Measurements from ENCODE around the gene PDZD4.

The PDZD4 gene

DNA sequence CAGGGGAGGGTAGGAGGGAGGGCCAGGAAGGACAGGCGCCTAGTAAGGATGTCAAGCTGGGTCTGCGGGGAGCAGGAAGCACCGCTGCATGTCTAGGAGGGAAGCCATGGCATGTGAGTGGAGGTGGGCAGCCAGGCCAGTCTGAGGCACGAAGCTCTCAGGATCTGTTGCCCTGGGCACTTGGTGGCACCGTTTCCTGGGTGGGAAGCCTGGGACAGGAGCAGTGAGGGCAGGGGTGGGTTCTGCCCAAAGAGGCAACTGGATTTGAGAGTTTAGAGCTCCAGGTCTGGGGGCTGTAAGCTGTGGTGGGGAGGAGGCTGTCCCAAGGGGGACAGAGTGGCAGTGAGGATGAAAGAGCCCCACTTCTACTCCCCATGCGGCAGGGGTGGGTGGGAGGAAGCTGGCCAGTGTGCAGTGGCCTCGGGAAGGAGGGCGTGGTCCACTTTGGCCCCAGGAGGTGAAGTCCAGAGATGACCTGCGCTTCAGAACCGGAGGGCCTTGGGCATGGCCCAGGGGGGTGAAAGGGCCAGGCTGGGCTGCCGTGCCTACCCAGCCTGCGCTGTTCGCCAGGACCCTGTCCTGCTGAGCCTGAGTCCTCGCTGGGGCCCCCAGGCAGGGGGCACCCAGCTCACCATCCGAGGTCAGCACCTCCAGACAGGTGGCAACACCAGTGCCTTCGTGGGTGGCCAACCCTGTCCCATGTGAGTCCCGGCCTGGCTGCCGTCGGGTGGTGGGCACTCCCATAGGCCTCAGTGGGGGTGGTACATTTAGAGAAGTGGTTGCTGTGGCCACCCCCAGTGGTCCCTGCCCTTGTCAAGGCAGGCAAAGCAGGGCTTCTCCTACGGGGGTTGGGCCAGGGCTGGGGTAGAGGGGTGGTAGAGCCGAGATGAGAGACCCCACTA is 57.8 kb downstream of the PDZD4 start:
- no peak for DNase-seq (ENCODE audit: low read depth in 2 of 2)

DNA sequence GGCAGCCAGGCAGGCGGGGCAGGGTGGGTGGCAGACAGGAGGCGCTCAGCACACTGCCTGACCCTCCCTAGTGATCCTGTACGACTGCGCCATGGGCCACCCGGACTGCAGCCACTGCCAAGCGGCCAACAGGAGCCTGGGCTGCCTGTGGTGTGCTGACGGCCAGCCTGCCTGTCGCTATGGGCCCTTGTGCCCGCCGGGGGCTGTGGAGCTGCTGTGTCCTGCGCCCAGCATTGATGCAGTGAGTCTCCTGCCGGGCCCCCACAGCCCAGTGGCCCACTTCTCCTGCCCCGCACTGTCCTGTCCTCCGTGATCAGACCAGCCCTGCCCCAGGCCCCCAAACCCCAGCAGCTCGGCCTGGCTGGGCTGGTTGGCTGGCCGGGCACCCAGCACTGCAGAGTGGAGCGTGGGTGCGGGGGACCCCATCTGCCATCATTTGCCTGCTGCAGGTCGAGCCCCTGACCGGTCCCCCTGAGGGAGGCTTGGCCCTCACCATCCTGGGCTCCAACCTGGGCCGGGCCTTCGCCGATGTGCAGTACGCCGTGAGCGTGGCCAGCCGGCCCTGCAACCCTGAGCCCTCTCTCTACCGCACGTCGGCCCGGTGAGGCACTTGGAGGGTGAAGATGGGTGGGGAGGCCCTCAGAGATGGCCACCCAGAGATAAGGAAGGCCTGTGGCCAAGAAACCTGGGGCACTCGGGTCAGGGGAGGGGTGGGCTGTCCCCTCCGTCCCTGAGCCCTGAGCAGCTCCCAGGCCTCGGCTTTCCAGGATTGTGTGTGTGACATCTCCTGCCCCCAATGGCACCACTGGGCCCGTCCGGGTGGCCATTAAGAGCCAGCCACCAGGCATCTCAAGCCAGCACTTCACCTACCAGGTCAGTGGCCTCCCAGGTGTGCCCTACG is 58.7 kb downstream of the PDZD4 start:
- DNase-seq (ENCODE audit: low read depth in 2 of 2): no peak

DNA sequence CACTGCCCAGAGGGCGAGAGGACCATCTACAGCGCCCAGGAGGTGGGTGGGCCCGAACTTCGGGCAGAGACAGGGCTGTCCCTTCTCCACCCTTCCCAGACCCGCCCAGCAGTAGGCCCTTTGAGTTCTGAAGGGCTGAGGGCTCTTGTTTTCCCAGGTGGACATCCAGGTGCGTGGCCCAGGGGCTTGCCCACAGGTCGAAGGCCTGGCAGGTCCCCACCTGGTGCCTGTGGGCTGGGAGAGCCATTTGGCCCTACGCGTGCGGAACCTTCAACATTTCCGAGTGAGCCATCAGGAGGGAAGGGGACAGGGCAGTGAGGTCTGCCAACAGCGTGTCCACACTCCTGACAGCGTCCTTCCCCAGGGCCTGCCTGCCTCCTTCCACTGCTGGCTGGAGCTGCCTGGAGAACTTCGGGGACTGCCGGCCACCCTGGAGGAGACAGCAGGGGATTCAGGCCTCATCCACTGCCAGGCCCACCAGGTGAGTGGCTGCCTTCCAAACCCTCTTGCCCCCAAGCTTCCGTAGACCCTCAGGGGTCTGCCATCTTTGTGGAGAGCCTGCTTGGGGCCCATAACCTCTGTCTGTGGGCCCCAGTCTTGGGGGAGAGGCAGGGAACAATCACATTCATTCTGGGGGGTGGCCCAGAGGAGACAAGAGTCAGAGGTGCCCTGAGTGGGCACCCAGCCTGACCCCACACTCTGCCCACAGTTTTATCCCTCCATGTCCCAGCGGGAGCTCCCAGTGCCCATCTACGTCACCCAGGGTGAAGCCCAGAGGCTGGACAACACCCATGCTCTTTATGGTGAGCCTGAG is 59.5 kb downstream of the PDZD4 start:
- no peak for DNase-seq (ENCODE audit: low read depth in 2 of 2)

DNA sequence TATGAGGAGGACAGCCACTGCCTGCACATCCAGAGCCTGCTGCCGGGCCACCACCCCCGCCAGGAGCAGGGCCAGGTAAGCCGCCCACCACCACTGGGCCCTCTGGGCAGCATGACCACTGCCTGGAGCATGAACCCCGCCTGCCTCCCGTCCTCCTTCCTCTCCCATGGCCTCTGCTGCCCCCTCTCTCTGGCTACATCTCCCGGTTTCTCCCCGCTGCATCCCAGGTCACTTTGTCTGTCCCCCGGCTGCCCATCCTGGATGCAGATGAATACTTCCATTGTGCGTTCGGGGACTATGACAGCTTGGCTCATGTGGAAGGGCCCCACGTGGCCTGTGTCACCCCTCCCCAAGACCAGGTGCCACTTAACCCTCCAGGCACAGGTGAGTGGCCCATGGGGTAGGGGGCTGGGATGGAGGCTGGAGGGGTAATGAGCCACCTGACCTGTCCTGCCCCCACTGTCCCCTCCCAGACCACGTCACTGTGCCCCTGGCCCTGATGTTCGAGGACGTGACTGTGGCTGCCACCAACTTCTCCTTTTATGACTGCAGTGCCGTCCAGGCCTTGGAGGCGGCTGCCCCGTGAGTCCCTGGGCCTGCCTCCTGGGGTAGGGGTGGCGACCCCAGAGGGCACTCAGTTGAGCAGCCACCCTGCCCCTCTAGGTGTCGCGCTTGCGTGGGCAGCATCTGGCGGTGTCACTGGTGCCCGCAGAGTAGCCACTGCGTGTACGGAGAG is 60.3 kb downstream of the PDZD4 start:
- DNase-seq (ENCODE audit: low read depth in 2 of 2): no peak

DNA sequence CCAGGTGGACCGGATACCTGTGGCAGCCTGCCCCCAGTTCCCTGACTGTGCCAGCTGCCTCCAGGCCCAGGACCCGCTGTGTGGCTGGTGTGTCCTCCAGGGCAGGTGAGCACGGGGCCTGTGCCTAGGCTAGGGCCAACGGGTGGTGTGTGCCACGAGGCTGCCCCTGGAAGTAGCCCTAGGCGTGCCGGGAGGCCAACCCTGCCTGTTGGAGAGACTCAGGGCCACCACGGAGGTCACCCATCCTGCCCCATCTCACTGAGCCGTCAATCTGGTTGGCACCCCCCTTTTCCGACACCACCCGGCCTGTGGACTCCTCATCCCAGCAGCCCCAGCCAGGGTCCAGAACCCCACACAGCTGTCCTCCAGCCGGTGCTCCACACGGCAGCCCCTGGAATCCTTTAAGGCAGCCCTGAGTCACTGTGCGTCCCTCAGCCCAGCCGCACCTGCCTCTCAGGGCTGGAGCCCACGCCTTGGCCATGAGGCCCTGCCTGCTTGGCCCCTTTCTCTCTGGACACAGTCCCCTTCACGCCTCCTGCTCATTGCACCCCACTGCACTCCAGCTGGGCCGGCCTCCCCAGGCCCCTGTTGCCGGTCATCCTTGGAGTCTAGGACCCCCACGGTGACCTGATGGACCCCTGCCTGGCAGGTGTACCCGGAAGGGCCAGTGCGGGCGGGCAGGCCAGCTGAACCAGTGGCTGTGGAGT is 61.0 kb downstream of the PDZD4 start:
- no peak for DNase-seq (ENCODE audit: low read depth in 2 of 2)

DNA sequence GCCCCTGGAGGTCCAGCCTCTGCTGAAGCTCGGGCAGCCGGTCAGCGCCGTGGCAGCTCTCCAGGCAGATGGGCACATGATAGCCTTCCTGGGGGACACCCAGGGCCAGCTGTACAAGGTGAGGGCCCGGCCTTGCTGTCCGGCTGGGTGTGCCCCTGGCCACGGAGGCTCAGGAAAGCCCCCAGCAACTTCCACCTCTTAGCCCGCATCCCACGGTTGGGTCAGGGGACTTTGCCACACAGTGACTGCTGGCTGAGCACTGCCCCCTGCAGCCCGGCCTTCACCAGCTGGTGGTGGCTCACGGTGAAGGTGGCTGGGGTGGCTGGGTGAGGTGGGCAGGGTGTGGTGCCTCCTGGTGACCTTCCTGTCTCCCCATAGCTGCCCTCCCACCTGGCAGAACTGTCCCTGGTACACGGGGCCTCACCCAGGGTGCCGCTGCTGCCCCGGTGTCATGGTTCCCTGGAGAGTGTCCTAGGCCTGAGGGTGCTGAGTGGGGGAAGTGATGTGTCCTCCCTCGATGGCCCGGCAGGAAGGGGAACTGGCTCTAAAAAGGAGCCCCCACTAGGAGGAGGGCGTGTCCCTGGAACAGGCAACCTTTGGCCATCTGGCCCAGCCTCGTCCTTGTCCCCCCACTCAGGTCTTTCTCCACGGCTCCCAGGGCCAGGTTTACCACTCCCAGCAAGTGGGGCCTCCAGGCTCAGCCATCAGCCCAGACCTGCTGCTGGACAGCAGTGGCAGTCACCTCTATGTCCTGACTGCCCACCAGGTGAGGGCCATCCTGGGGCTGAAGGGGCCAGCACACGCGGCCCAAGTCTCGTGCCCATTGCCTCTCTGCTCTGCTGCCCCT is 61.8 kb downstream of the PDZD4 start:
- no peak for DNase-seq (ENCODE audit: low read depth in 2 of 2)

DNA sequence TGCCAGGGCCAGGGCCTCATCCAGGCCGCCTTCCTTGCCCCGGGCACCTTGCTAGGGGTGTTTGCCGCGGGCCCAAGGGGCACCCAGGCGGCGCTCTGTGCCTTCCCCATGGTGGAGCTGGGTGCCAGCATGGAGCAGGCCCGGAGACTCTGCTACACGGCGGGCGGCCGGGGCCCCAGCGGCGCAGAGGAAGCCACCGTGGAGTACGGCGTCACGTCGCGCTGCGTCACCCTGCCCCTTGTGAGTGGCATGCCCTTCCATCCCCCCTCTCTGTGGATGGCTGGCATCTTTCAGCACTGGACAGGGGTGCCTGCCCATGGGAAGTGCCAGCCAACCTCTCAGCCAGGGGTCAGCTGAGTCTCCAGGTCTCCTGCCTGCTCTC is 62.7 kb downstream of the PDZD4 start:
- no peak for DNase-seq (ENCODE audit: low read depth in 2 of 2)

DNA sequence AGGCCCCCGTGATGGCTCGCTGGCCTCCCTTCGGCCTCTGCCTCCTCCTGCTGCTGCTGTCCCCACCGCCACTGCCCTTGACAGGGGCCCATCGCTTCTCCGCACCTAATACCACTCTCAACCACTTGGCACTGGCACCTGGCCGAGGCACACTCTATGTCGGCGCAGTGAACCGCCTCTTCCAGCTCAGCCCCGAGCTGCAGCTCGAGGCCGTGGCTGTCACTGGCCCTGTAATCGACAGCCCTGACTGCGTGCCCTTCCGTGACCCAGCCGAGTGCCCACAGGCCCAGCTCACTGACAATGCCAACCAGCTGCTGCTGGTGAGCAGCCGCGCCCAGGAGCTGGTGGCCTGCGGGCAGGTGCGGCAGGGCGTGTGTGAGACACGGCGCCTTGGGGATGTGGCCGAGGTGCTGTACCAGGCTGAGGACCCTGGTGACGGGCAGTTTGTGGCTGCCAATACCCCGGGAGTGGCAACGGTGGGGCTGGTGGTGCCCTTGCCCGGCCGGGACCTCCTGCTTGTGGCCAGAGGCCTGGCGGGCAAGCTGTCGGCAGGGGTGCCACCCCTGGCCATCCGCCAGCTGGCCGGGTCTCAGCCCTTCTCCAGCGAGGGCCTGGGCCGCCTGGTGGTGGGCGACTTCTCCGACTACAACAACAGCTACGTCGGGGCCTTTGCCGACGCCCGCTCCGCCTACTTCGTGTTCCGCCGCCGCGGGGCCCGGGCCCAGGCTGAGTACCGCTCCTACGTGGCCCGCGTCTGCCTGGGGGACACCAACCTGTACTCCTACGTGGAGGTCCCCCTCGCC is 63.3 kb downstream of the PDZD4 start:
- DNase-seq (ENCODE audit: low read depth in 2 of 2): no peak

DNA sequence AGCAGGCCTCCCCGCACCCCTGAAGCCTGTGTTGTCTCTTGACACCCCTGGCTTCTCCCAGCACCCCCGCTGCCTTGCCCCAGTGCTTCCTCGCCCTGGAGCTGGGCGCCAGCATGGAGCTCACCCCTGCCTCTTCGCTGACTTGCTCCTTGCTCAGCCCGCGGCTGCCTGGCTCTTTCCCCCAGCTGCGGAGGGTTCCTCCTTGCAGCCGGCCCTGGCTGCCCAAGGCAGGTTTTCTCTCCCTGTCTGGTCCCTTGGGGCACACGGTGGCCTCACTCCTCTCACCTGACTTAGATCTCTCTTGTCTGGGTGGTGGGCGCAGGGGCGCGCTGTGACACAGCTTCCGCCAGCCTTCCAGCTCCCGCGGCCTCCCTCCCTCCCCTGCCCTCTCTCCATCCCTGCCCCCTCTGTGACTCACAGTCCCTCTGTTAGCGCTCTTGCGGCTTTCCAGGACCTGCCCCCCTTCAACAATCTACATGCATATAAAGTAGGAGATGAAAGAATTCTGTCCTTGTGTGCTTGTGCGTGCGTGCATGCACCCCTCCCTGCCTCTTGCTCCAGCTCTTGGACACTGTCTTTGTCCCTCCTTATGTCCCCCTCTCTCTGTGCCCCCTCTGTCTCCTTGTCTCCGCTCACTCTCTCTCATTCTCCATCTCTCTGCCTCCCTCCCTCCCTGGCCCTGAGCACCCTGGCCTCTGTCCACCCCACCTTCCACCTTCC is 64.1 kb downstream of the PDZD4 start:
- peak; percentile 24 to 43 for DNase-seq (ENCODE audit: low read depth in 2 of 2)

DNA sequence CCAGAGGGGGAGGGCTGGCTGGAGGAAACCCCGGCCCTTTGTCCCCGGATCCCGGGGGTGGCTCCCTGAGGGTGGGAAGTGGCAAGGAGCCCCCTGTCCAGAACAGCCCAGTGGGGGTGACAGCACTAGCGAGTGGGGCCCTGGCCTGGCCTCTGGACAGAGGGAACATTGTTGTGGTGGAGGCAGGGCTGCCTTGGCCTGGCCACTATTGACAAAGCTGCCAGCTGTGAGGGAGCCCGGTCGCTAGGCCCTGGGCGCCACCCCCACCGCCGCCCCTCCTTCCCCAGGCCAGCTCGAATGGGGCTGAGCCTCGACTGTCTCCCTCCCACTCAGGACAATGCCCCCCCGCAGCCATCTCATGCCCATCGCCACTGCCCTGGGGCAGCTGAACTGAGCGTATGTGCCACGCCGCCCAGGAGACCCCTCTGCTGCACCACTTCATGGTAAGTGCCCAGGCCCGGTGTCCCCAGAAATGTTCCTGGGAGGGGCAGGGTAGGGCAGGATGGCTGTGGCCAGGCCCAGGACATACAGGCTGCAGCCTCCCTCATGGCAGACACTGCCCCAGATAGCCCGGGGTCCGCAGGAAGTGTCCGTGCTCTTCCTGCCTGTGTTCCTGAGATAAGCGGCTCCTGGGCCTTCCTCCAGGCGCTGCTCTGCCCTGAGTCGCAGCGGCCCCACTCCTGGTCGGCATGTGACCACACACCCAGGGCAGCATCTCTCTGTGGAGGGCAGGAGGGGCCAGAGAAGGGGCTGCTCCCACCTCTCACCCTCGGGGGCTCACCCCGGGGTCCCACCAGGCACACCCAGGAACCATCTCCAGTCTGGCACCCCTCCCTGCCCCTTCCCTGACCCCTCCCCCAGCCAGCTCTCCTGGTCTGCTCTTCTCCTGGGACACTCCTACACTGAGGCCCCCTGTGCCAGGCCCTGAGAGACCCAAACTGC is 64.9 kb downstream of the PDZD4 start:
- DNase-seq (ENCODE audit: low read depth in 2 of 2): no peak

DNA sequence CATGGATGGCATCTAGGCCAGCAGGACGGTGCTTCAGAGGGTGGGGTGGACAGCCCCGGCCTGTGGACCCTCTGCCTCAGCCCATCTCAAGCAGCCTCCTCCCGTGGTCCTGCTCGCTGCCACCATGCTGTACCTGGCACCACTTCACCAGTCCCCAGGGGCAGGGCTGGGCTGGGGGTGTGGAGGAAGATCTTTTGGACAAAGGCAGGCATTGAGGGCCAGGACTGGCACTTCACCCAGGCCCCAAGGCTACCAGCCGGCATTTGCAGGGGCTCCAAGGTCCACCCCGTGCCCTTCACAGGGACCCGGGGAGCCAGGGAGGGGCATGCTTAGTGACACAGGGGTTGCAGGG is 65.6 kb downstream of the PDZD4 start:
- no peak for DNase-seq (ENCODE audit: low read depth in 2 of 2)

DNA sequence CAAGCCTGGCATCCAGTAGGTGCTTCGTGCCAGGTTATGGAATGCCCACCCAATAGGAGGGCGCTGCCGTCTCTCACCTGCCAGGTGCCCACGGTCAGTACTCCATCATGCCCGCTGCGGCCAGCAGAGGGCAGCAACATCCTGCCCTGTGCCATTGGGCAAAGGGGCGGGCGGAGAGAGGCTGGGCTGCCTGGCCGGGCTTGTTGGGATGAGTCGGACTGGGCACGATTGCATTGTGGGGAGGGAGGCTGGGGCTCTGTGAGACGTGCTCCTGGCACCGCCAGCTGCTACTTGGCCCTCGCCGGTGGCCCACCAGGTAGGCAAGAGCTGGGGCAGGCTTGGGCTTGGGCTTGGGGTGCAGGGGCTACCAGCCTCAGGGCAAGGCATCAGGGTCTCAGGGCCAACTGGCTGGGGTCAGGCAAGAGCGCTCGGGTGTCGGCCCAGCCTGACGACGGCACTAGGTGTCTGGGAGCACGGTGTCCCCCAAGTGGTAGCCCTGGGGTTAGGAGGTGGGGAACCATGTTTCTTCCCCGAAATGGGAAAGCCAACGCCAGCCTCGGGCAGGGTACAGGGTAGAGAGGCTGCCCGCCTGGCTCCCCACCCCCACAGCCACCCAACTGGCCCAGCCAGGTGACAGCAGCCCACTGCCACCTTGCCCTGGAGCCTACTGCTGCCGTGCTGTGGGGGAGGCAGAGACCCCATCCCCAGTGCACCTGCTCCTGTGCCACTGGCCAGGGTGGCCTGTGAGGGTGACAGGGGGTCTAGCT is 66.2 kb downstream of the PDZD4 start, which contains the start of gene PLXNB3:
PLXNB3 (plus strand) TSS at position 261 of the 767 bp plus-strand sequence. CDS start 1,287 bp downstream, outside the sequence.
- DNase-seq (ENCODE audit: low read depth in 2 of 2): peak in 1 of 2 experiments; percentile 24

DNA sequence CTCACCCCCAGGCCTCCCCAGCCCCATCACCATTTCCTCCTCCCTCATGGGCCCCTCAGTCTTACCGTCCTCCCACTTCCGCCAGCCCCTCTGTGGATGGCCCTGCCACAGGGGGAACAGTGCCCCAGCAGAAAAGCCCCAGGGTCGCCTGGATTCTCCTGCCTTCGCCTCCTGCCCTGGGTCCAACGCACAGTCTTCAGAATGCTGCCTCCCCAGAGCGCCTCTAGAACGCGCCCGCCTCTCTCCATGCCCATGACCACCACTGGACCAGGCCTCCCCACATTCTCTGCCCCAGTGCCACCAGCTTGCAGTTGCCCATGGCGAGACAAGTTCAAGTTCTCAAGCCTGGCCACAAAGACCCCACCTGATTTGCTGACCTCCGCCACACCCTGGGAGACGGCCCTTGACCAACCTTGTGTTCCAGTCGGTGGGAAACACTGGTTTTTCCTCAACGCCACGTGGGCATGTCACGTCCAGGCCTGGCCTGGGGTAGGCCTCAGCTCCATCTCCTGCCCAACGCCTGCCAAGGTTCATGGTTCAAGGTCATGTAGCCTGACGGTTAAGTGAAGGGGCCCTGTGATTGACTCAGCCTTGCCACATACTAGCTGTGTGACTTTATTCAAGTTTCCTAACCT is 66.9 kb downstream of the PDZD4 start:
- DNase-seq (ENCODE audit: low read depth in 2 of 2): no peak

DNA sequence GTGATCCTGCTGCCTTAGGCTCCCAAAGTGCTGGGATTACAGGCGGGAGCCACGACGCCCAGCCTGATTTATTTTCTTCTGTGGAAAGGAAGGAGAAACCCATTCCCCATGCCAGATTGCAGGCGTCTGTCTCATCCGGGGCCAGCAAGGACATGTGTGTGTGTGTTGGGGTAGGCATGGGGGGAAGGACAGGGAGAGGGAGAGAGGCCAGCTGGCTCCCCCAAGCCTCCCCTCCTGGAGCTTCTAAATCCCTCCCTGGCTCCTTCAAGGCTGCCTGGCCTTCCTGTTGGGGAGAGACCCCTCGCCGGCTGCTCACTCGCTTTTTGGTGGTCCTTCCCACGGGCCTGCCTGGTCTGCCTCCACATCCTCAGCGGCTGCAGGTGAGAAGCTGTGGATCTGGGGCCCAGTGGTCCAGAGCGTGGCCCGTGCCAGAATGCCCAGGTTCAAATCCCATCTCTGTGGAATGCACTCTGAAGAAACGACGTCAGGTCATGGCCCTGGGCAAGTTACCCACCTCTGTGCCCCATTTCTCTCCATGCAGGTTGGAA is 67.6 kb downstream of the PDZD4 start:
- DNase-seq (ENCODE audit: low read depth in 2 of 2): no peak

DNA sequence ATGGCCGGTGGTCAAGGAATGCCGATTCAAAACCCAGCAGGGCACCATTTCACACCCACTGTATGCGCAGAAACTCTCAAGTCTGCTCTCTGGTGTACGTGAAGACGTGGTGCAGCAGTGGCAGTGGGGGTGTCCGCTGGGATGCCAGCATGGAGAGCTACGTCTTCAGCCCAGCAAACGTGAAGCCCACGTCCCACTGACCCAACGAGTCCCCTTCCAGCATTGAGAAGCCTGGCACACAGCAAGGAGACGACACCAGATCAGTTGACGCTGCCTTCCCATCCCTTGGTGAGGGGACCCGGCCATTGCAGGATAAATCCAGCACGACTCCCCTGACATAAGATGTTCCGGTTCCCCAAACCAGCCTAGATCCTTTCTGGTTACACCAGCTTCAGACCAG is 68.5 kb downstream of the PDZD4 start:
- DNase-seq (ENCODE audit: low read depth in 2 of 2): no peak

Data from fibroblast of skin of left biceps (primary cell).